Measurements from ENCODE around the gene ZIC5.

The ZIC5 gene

DNA sequence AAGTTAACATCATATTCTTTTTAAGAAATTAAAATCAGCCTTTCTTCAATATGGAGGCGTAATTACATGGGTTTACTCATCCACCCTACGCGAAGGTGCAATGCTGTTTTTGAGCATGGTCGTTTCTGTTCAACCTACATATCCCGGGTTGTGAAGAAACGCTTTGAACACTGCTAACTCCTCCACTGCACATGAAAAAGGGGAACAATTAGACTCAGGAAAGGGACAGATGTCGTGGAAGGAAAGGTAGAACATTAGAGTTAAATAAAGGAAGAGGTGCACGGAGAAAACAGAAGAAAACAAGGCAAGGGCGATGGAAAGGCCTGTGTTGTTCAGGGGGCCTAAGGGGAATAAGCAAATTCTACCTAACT is 4.1 kb downstream of the ZIC5 start:
- no peak overlapping the region for H3K27ac ChIP-seq
- TF ChIP-seq, protein P1, sequence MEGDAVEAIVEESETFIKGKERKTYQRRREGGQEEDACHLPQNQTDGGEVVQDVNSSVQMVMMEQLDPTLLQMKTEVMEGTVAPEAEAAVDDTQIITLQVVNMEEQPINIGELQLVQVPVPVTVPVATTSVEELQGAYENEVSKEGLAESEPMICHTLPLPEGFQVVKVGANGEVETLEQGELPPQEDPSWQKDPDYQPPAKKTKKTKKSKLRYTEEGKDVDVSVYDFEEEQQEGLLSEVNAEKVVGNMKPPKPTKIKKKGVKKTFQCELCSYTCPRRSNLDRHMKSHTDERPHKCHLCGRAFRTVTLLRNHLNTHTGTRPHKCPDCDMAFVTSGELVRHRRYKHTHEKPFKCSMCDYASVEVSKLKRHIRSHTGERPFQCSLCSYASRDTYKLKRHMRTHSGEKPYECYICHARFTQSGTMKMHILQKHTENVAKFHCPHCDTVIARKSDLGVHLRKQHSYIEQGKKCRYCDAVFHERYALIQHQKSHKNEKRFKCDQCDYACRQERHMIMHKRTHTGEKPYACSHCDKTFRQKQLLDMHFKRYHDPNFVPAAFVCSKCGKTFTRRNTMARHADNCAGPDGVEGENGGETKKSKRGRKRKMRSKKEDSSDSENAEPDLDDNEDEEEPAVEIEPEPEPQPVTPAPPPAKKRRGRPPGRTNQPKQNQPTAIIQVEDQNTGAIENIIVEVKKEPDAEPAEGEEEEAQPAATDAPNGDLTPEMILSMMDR (conservative IDR thresholded peaks at IDR 0.05): no peak
- no peak for TF ChIP-seq ZFX (IDR thresholded peaks at IDR 0.05)

DNA sequence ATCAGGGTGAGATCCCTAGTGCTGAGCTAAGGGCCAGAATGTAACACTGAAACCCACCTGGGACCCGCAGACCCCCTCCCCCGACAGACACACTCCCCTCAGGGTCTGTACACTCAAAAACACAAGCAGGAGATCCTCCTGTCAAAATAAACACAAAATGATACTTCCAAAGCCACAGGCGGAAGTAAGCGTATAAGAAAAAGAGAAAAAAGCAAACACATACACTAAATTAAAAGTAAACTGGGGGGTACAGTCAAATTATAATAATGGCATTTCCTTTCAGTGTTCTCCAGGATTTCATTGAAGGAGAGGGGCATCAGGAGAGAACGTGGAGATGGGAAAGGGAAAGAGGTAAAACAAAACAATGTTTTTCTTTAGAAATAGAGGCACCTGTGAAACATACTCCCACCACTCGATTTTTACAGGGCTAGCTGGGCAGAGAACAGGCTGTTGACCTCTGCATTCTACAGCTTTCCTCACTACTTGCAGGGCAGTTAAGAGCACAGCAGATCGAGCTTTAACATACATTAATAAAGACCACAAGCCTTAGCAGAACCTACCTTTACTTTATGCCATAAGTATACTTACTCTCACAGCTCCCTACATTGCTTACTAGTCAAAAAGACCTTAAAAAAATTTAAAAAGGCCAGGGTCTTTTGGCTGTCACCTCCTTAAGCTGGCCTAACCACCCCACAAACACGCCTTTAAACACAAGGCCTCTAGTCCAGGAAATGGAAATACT is 5.3 kb downstream of the ZIC5 start:
- H3K27ac ChIP-seq: no peak overlapping the region

DNA sequence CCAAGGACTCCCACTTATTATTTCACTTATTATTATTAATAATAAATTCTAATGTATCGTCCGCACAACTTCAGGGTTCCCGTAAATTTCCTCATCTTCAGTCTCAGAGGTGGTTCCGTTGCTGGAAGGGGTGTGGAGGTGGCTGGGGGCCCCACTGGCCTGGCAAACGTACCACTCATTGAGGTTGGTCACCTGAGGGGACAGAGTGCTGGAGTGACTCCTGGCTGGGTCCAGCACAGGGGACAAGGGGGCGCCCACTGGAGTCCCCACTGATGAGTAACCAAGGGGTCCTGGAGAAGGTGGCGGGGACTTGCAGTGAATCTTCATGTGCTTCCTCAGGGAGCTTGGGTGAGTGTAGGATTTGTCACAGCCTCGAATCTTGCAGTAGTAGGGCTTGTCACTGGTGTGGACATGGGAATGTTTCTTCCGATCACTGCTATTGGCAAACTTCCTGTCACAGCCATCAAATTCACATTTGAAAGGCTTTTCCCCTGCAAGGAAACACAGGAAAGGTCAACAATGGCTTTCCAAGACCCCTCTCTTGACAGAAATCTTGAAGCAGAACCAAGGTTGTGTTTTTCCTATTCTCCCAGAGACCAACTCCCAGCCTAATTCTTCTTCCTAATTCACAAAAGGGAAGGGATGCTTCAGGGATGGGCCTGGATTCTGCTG is 6.1 kb downstream of the ZIC5 start:
- H3K27ac ChIP-seq: no peak overlapping the region
- TF ChIP-seq, protein P1 (conservative IDR thresholded peaks at IDR 0.05): no peak
- TF ChIP-seq ZFX (IDR thresholded peaks at IDR 0.05): no peak

More for the DNA sequence above, 5.3 kb downstream of the ZIC5 start:
- TF ChIP-seq, protein P1 (conservative IDR thresholded peaks at IDR 0.05): no peak
- TF ChIP-seq ZFX (IDR thresholded peaks at IDR 0.05): no peak

DNA sequence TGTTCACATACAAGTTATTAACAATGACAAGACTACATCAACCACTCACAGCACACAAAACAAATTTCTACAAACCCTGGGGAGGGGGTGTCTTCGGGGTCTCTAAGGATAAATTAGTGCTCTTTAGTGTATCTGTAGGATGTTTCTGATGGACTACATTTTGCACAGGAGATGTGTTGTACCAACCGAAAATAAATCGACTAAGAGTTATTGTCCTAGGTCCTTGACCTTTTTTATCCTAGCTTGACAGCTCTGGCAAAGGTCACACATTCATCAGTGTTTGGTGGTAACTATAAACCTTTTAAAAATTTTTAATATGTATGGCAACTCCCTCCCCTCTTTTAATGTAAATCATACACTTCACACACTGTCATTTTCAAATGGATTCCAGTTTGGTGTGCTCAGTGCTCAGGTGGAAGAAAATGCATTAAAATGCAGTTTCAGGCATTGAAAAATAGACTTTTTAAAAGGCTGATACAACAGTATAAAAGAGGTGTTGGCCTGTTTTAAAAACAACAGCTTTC is 7.7 kb downstream of the ZIC5 start:
- no peak overlapping the region for H3K27ac ChIP-seq
- TF ChIP-seq, protein P1 (conservative IDR thresholded peaks at IDR 0.05): no peak
- no peak for TF ChIP-seq ZFX (IDR thresholded peaks at IDR 0.05)

DNA sequence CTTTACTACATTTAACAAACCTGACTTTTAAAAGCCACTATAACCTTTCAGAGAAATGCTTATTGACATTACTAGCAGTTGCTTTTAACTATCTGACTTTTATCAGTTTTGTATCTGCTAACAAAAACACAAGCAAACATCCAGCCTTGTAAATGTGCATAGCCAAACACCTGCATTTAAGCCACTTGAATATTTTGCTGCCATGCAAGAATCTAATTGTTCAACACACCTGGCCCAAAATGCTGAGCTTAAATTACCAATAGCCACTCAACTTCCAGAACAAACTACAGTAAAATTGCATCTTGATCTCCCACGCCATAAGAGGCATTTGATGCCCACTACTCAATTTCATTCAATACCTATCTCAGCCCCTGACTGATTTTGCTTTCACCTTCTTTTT is 9.3 kb downstream of the ZIC5 start:
- no peak overlapping the region for H3K27ac ChIP-seq
- no peak for TF ChIP-seq ZFX (IDR thresholded peaks at IDR 0.05)
- TF ChIP-seq, protein P1 (conservative IDR thresholded peaks at IDR 0.05): no peak

DNA sequence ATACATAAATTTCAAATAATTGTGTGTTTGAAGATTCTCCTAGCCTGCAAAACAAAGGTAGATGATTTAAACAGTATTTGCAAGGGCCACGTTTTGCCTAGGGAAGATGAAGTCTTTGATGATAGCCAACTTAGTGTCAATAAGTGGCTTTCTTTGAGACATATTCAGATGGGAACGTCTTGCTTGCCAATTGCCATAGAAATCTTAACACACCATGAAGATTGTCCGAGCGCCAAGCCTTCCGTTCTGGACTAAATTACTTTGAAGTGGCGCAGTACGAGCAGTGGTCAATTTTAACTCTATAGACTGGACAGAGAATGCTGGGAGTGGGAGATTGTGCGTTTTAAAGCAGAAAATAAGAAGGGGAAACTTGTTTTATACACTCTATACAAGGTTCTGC is 9.9 kb downstream of the ZIC5 start:
- H3K27ac ChIP-seq: no peak overlapping the region

More for the DNA sequence above, 9.9 kb downstream of the ZIC5 start:
- no peak for TF ChIP-seq ZFX (IDR thresholded peaks at IDR 0.05)
- TF ChIP-seq, protein P1 (conservative IDR thresholded peaks at IDR 0.05): no peak

All from C4-2B (cell line).